Muscle layer of duodenum (tissue), 2 donors: ENCODE measurements around the gene DAAM1.

Source experiments
- H3K27ac ChIP-seq: one replicate; pipeline ENCODE4 v1.7.0; 2013; ENCODE audit warnings: mild to moderate bottlenecking, low read length
- H3K27me3 ChIP-seq: one replicate; pipeline ENCODE4 v1.7.0; 2013; ENCODE audit warnings: low read depth, mild to moderate bottlenecking, control low read depth, low read length
- H3K36me3 ChIP-seq, 2 donors: one replicate each; pipeline ENCODE4 v1.7.0; 2013; ENCODE audit warnings: low read length in 2 of 2, control low read depth in 1 of 2, mild to moderate bottlenecking in 1 of 2; ENCODE audit not compliant: insufficient read depth in 2 of 2, control insufficient read depth in 1 of 2
- H3K4me1 ChIP-seq, 2 donors: one replicate each; pipeline ENCODE4 v1.7.0; 2013; ENCODE audit warnings: low read length in 2 of 2, mild to moderate bottlenecking in 2 of 2, control low read depth in 1 of 2, moderate library complexity in 1 of 2; ENCODE audit not compliant: insufficient read depth in 2 of 2, control insufficient read depth in 1 of 2
- H3K4me3 ChIP-seq, 2 donors: one replicate each; pipeline ENCODE4 v1.7.0; 2013; ENCODE audit warnings: low read length in 2 of 2, low read depth in 1 of 2, mild to moderate bottlenecking in 1 of 2
- H3K9me3 ChIP-seq, 2 donors: one replicate each; pipeline ENCODE4 v1.7.0; 2013; ENCODE audit warnings: low read length in 2 of 2, control low read depth in 1 of 2, mild to moderate bottlenecking in 1 of 2; ENCODE audit not compliant: control insufficient read depth in 1 of 2
- donor health status: healthy.

DAAM1 gene

GRCh38 chr14:59344016-59344415 is 155.5 kb downstream of the DAAM1 start:
- Histone ChIP-seq H3K9me3 (no peaks in the 10 kb centered on the region), H3K27me3 (no peaks in the 10 kb centered on the region), H3K27ac (peak overlapping the region; percentile 57), H3K4me1 (peaks cover 2 to 15% of the 10 kb centered on the region in 2 donors), H3K36me3 (peaks cover 14 to 16% of the 10 kb centered on the region in 2 donors), H3K4me3 (no peak overlapping the region)

- Histone ChIP-seq H3K27me3 (no peaks in the 10 kb centered on the region), H3K4me3 (no peak overlapping the region), H3K27ac (peak overlapping the region; percentile 57), H3K36me3 (peaks cover 16 to 17% of the 10 kb centered on the region in 2 donors), H3K9me3 (no peaks in the 10 kb centered on the region), H3K4me1 (peaks cover 6 to 24% of the 10 kb centered on the region in 2 donors)
These were observed 156.4 kb downstream of the DAAM1 start for GRCh38 chr14:59344691-59345455.

- no peak overlapping the region for H3K4me3 ChIP-seq
- H3K27me3 ChIP-seq: no peaks in the 10 kb centered on the region
- H3K9me3 ChIP-seq: no peaks in the 10 kb centered on the region
- peaks cover 19 to 23% of the 10 kb centered on the region in 2 donors for H3K36me3 ChIP-seq
- peaks cover 6 to 27% of the 10 kb centered on the region in 2 donors for H3K4me1 ChIP-seq
- H3K27ac ChIP-seq: peak overlapping the region; percentile 49
These were observed 157.9 kb downstream of the DAAM1 start for GRCh38 chr14:59346329-59346728.

- H3K4me3 ChIP-seq: no peak overlapping the region
- H3K27ac ChIP-seq: peak overlapping the region; percentile 74
- H3K9me3 ChIP-seq: no peaks in the 10 kb centered on the region
- H3K27me3 ChIP-seq: no peaks in the 10 kb centered on the region
- peaks cover 6 to 27% of the 10 kb centered on the region in 2 donors for H3K4me1 ChIP-seq
- peaks cover 22 to 23% of the 10 kb centered on the region in 2 donors for H3K36me3 ChIP-seq
These were observed 158.5 kb downstream of the DAAM1 start for GRCh38 chr14:59346796-59347510.

- peak overlapping the region; percentile 74 for H3K27ac ChIP-seq
- H3K4me3 ChIP-seq: no peak overlapping the region
- no peaks in the 10 kb centered on the region for H3K27me3 ChIP-seq
- peaks cover 22 to 24% of the 10 kb centered on the region in 2 donors for H3K36me3 ChIP-seq
- no peaks in the 10 kb centered on the region for H3K9me3 ChIP-seq
- H3K4me1 ChIP-seq: peaks cover 6 to 27% of the 10 kb centered on the region in 2 donors
These were observed 159.0 kb downstream of the DAAM1 start for GRCh38 chr14:59347511-59347900.

- Histone ChIP-seq H3K4me1 (peaks cover 6 to 27% of the 10 kb centered on the region in 2 donors), H3K27me3 (no peaks in the 10 kb centered on the region), H3K4me3 (no peak overlapping the region), H3K9me3 (no peaks in the 10 kb centered on the region), H3K36me3 (peaks cover 22 to 24% of the 10 kb centered on the region in 2 donors), H3K27ac (peak overlapping the region; percentile 74)
These were observed 159.4 kb downstream of the DAAM1 start for GRCh38 chr14:59347915-59348314.

- H3K36me3 ChIP-seq: peaks cover 25 to 32% of the 10 kb centered on the region in 2 donors
- no peaks in the 10 kb centered on the region for H3K27me3 ChIP-seq
- H3K4me1 ChIP-seq: peaks cover 6 to 19% of the 10 kb centered on the region in 2 donors
- H3K27ac ChIP-seq: peak overlapping the region; percentile 47
- H3K4me3 ChIP-seq: no peak overlapping the region
- no peaks in the 10 kb centered on the region for H3K9me3 ChIP-seq
These were observed 160.8 kb downstream of the DAAM1 start for GRCh38 chr14:59349258-59349701.

GRCh38 chr14:59352961-59353360 is 164.5 kb downstream of the DAAM1 start:
- Histone ChIP-seq H3K4me1 (peaks cover 6 to 19% of the 10 kb centered on the region in 2 donors), H3K9me3 (no peaks in the 10 kb centered on the region), H3K27me3 (no peaks in the 10 kb centered on the region), H3K27ac (no peak overlapping the region), H3K36me3 (peaks cover 37 to 45% of the 10 kb centered on the region in 2 donors), H3K4me3 (no peak overlapping the region)

GRCh38 chr14:59354666-59355065 is 166.2 kb downstream of the DAAM1 start:
- H3K9me3 ChIP-seq: no peaks in the 10 kb centered on the region
- H3K4me1 ChIP-seq: peaks cover 0 to 13% of the 10 kb centered on the region in 2 donors
- peaks cover 29 to 40% of the 10 kb centered on the region in 2 donors for H3K36me3 ChIP-seq
- H3K27me3 ChIP-seq: no peaks in the 10 kb centered on the region
- no peak overlapping the region for H3K4me3 ChIP-seq
- peak overlapping the region; percentile 49 for H3K27ac ChIP-seq

GRCh38 chr14:59355091-59355490 is 166.6 kb downstream of the DAAM1 start:
- Histone ChIP-seq H3K27me3 (no peaks in the 10 kb centered on the region), H3K4me1 (peaks cover 0 to 13% of the 10 kb centered on the region in 2 donors), H3K36me3 (peaks cover 28 to 37% of the 10 kb centered on the region in 2 donors), H3K27ac (peak overlapping the region; percentile 49), H3K4me3 (no peak overlapping the region), H3K9me3 (no peaks in the 10 kb centered on the region)

GRCh38 chr14:59356312-59356711 is 167.8 kb downstream of the DAAM1 start:
- Histone ChIP-seq H3K4me3 (no peak overlapping the region), H3K27ac (peak overlapping the region; percentile 11), H3K36me3 (peaks cover 22 to 33% of the 10 kb centered on the region in 2 donors), H3K27me3 (no peaks in the 10 kb centered on the region), H3K4me1 (peaks cover 0 to 14% of the 10 kb centered on the region in 2 donors), H3K9me3 (no peaks in the 10 kb centered on the region)
